Neuronal stem cell (in vitro differentiated cells): ENCODE measurements around the gene C4orf51.

Experiments used
- DNase-seq: peaks from one replicate; pipeline ENCODE4 v3.0.0-alpha.2; 2013; ENCODE audit warnings: low spot score
- H2AFZ ChIP-seq: one replicate; pipeline ENCODE4 v1.6.1; 2013; ENCODE audit warnings: mild to moderate bottlenecking, low read length, inconsistent platforms
- H2AK5ac ChIP-seq: 2 replicates; pipeline ENCODE4 v1.6.1; 2013; ENCODE audit warnings: low read depth, mild to moderate bottlenecking, inconsistent platforms, low read length, moderate library complexity, mixed read lengths
- H2BK120ac ChIP-seq: 2 replicates; pipeline ENCODE4 v1.6.1; 2013; ENCODE audit warnings: low read depth, mild to moderate bottlenecking, inconsistent platforms, low read length, moderate library complexity, mixed read lengths
- H2BK12ac ChIP-seq: one replicate; pipeline ENCODE4 v1.6.1; 2013; ENCODE audit warnings: low read length, inconsistent platforms
- H2BK15ac ChIP-seq: 2 replicates; pipeline ENCODE4 v1.6.1; 2013; ENCODE audit warnings: mild to moderate bottlenecking, low read length, inconsistent platforms, mixed read lengths
- H2BK5ac ChIP-seq: one replicate; pipeline ENCODE4 v1.6.1; 2013; ENCODE audit warnings: inconsistent platforms, mild to moderate bottlenecking, low read length, moderate library complexity
- H3K14ac ChIP-seq: one replicate; pipeline ENCODE4 v1.6.1; 2013; ENCODE audit warnings: low read length, inconsistent platforms
- H3K18ac ChIP-seq: 2 replicates; pipeline ENCODE4 v1.6.1; 2013; ENCODE audit warnings: low read length, inconsistent platforms
- H3K23ac ChIP-seq: 2 replicates; pipeline ENCODE4 v1.6.1; 2013; ENCODE audit warnings: low read depth, mild to moderate bottlenecking, mixed read lengths, low read length, inconsistent platforms; ENCODE audit not compliant: poor library complexity
- H3K27ac ChIP-seq: replicated peaks from 3 replicates; pipeline ENCODE4 v1.5.1; 2013; ENCODE audit warnings: low read length, inconsistent platforms
- H3K27me3 ChIP-seq, 3 experiments: 2 replicates each; pipeline ENCODE4 v1.6.1; 2013; ENCODE audit warnings: low read length in 3 of 3, mild to moderate bottlenecking in 2 of 3, inconsistent platforms in 1 of 3, low read depth in 1 of 3, mixed read lengths in 1 of 3, moderate library complexity in 1 of 3; ENCODE audit not compliant: control insufficient read depth in 3 of 3, insufficient read depth in 3 of 3
- H3K36me3 ChIP-seq, 2 donors: replicated peaks in 1 of 2; 2 replicates each; pipeline ENCODE4 v1.6.1; 2013; ENCODE audit warnings: low read length in 2 of 2; ENCODE audit not compliant: control insufficient read depth in 2 of 2, insufficient read depth in 2 of 2
- H3K4ac ChIP-seq: 2 replicates; pipeline ENCODE4 v1.6.1; 2013; ENCODE audit warnings: inconsistent platforms, mild to moderate bottlenecking, low read length, moderate library complexity
- H3K4me1 ChIP-seq, 2 donors: 1 replicate in 1 of 2; 2 replicates in 1 of 2; pipeline ENCODE4 v1.6.1; 2013; ENCODE audit warnings: low read length in 2 of 2, low read depth in 1 of 2; ENCODE audit not compliant: control insufficient read depth in 2 of 2, insufficient read depth in 1 of 2
- H3K4me2 ChIP-seq: one replicate; pipeline ENCODE4 v1.6.1; 2013; ENCODE audit warnings: mild to moderate bottlenecking, low read length, inconsistent platforms; ENCODE audit not compliant: insufficient read depth, poor library complexity, severe bottlenecking
- H3K4me3 ChIP-seq, 2 donors: 2 replicates each; pipeline ENCODE4 v1.5.1; 2013; ENCODE audit warnings: low read length in 2 of 2, mild to moderate bottlenecking in 2 of 2, inconsistent platforms in 1 of 2, moderate library complexity in 1 of 2
- H3K79me1 ChIP-seq: one replicate; pipeline ENCODE4 v1.6.1; 2013; ENCODE audit warnings: low read depth, mild to moderate bottlenecking, inconsistent platforms, low read length, moderate library complexity
- H3K9ac ChIP-seq: one replicate; pipeline ENCODE4 v1.6.1; 2013; ENCODE audit warnings: mild to moderate bottlenecking, low read depth, low read length, inconsistent platforms; ENCODE audit not compliant: poor library complexity
- H3K9me3 ChIP-seq, 2 donors: replicated peaks in 1 of 2; 2 replicates each; pipeline versions ENCODE3 to v1.6.1; 2013; ENCODE audit warnings: low read length in 2 of 2, mild to moderate bottlenecking in 2 of 2, inconsistent platforms in 1 of 2, low read depth in 1 of 2, mixed read lengths in 1 of 2, moderate library complexity in 1 of 2; ENCODE audit not compliant: control insufficient read depth in 2 of 2, insufficient read depth in 1 of 2
- H4K8ac ChIP-seq: one replicate; pipeline ENCODE4 v1.6.1; 2013; ENCODE audit warnings: low read depth, mild to moderate bottlenecking, inconsistent platforms, low read length, moderate library complexity
- H4K91ac ChIP-seq: one replicate; pipeline ENCODE4 v1.6.1; 2013; ENCODE audit warnings: low read length, low read depth, mild to moderate bottlenecking, inconsistent platforms; ENCODE audit not compliant: poor library complexity
- WGBS, 2 donors: extraction: QIAGEN DNeasy Blood & Tissue Kit; methylation state at CpG; one replicate each; pipeline ENCODE4 v1.1.7; 2013; ENCODE audit warnings: missing lambda C conversion rate in 2 of 2, mixed read lengths in 1 of 2; ENCODE audit not compliant: insufficient read length in 2 of 2, insufficient replicate concordance in 1 of 2; ENCODE audit errors: extremely low coverage in 2 of 2; 5-methylcytosine and 5-hydroxymethylcytosine counted together

The C4orf51 gene

GRCh38 chr4:145679520-145679919 lies 426 bp upstream of the C4orf51 start:
- H2AFZ ChIP-seq: peak overlapping the region; percentile 25
- H3K4me3 ChIP-seq: no peak overlapping the region
- H3K23ac ChIP-seq: no peak overlapping the region
- no peak overlapping the region for H2BK12ac ChIP-seq
- H2BK5ac ChIP-seq: no peak overlapping the region
- H3K14ac ChIP-seq: no peak overlapping the region
- no peaks in the 10 kb centered on the region for H3K36me3 ChIP-seq
- H3K27ac ChIP-seq: peak overlapping the region; percentile 22
- no peak overlapping the region for H4K8ac ChIP-seq
- no peak overlapping the region for H3K4me2 ChIP-seq
- DNase-seq: no peak
- peaks cover 0 to 6% of the 10 kb centered on the region in 2 donors for H3K9me3 ChIP-seq
- H3K27me3 ChIP-seq: no peaks in the 10 kb centered on the region
- H4K91ac ChIP-seq: no peak overlapping the region
- H3K18ac ChIP-seq: no peak overlapping the region
- peaks cover 6% of the 10 kb centered on the region in 2 donors for H3K4me1 ChIP-seq
- no peaks in the 10 kb centered on the region for H3K79me1 ChIP-seq
- no peak overlapping the region for H2BK120ac ChIP-seq
- H2BK15ac ChIP-seq: no peak overlapping the region
- H2AK5ac ChIP-seq: no peak overlapping the region
- no peak overlapping the region for H3K4ac ChIP-seq
- no peak overlapping the region for H3K9ac ChIP-seq
- no CpG with 5 or more reads among the region's 1 CpG for WGBS, 2 donors

GRCh38 chr4:145680902-145681301 lies 956 bp downstream of the C4orf51 start:
- Histone ChIP-seq H3K4ac (no peak overlapping the region), H4K8ac (no peak overlapping the region), H4K91ac (no peak overlapping the region), H2AFZ (no peak overlapping the region), H2BK12ac (no peak overlapping the region), H3K9ac (no peak overlapping the region), H3K18ac (no peak overlapping the region), H3K4me1 (peaks cover 6% of the 10 kb centered on the region in 2 donors), H3K9me3 (peaks cover 0 to 11% of the 10 kb centered on the region in 2 donors), H3K4me2 (no peak overlapping the region), H2BK120ac (no peak overlapping the region), H3K4me3 (no peak overlapping the region), H2BK15ac (no peak overlapping the region), H3K36me3 (no peaks in the 10 kb centered on the region), H3K27me3 (no peaks in the 10 kb centered on the region), H2AK5ac (no peak overlapping the region), H2BK5ac (no peak overlapping the region), H3K27ac (no peak overlapping the region), H3K79me1 (no peaks in the 10 kb centered on the region), H3K14ac (no peak overlapping the region), H3K23ac (no peak overlapping the region)
- WGBS, 2 donors: no CpG with 5 or more reads among the region's 1 CpG
- DNase-seq: no peak

- Histone ChIP-seq H3K4me2 (no peak overlapping the region), H3K14ac (no peak overlapping the region), H3K9me3 (peaks cover 0 to 14% of the 10 kb centered on the region in 2 donors), H3K4ac (no peak overlapping the region), H3K4me3 (no peak overlapping the region), H3K23ac (no peak overlapping the region), H3K9ac (no peak overlapping the region), H2BK5ac (no peak overlapping the region), H2BK12ac (no peak overlapping the region), H3K4me1 (peaks cover 6% of the 10 kb centered on the region in 2 donors), H2BK15ac (no peak overlapping the region), H3K18ac (no peak overlapping the region), H3K27me3 (no peaks in the 10 kb centered on the region), H2AFZ (no peak overlapping the region), H3K27ac (no peak overlapping the region), H2AK5ac (no peak overlapping the region), H2BK120ac (no peak overlapping the region), H4K8ac (no peak overlapping the region), H4K91ac (no peak overlapping the region), H3K36me3 (no peaks in the 10 kb centered on the region), H3K79me1 (no peaks in the 10 kb centered on the region)
- no peak for DNase-seq
Measured at GRCh38 chr4:145681518-145681917, 1.6 kb downstream of the C4orf51 start.

- Histone ChIP-seq H2AFZ (no peak overlapping the region), H3K36me3 (no peaks in the 10 kb centered on the region), H2BK120ac (no peak overlapping the region), H3K14ac (no peak overlapping the region), H3K4me1 (peaks cover 6% of the 10 kb centered on the region in 2 donors), H3K27ac (no peak overlapping the region), H2BK12ac (no peak overlapping the region), H3K4me3 (no peak overlapping the region), H3K9me3 (peaks cover 0 to 14% of the 10 kb centered on the region in 2 donors), H3K27me3 (no peaks in the 10 kb centered on the region), H2AK5ac (no peak overlapping the region), H4K91ac (no peak overlapping the region), H3K4ac (no peak overlapping the region), H3K79me1 (no peaks in the 10 kb centered on the region), H3K18ac (no peak overlapping the region), H3K23ac (no peak overlapping the region), H3K9ac (no peak overlapping the region), H4K8ac (no peak overlapping the region), H2BK15ac (no peak overlapping the region), H3K4me2 (no peak overlapping the region), H2BK5ac (no peak overlapping the region)
- WGBS, 2 donors: no CpG with 5 or more reads among the region's 1 CpG
- DNase-seq: no peak
Measured at GRCh38 chr4:145681956-145682355, 2.0 kb downstream of the C4orf51 start.
